Measurements from ENCODE around the gene ACP5.

The ACP5 gene

GRCh38 chr19:11549386-11549953, 28.0 kb downstream of the ACP5 start:
- no peaks in the 10 kb centered on the region for H3K9me3 Mint-ChIP-seq
- peaks cover 16% of the 10 kb centered on the region for H3K27me3 Mint-ChIP-seq
- peaks cover 12% of the 10 kb centered on the region for H3K36me3 Mint-ChIP-seq
- no peak for DNase-seq
- no peak overlapping the region for H3K27ac Mint-ChIP-seq
- no peak overlapping the region for H3K4me3 Mint-ChIP-seq
- peaks cover 8% of the 10 kb centered on the region for H3K4me1 Mint-ChIP-seq
- CTCF ChIA-PET, result interaction anchor here (1.2 kb wide), 1 partner anchor 13 kb away, joined by 3 read pairs; no protein-coding TSS in a partner anchor

GRCh38 chr19:11547929-11548700, 29.3 kb downstream of the ACP5 start:
- H3K4me3 Mint-ChIP-seq, result no peak overlapping the region
- peaks cover 19% of the 10 kb centered on the region for H3K27me3 Mint-ChIP-seq
- no peak overlapping the region for H3K27ac Mint-ChIP-seq
- DNase-seq, result no peak
- no peaks in the 10 kb centered on the region for H3K9me3 Mint-ChIP-seq
- H3K36me3 Mint-ChIP-seq, result peaks cover 6% of the 10 kb centered on the region
- H3K4me1 Mint-ChIP-seq, result no peaks in the 10 kb centered on the region
- CTCF ChIA-PET, result no interaction called here

GRCh38 chr19:11541238-11541637, 36.2 kb downstream of the ACP5 start:
- H3K36me3 Mint-ChIP-seq, result no peaks in the 10 kb centered on the region
- no peak overlapping the region for H3K4me3 Mint-ChIP-seq
- no peak for DNase-seq
- H3K4me1 Mint-ChIP-seq, result peaks cover 2% of the 10 kb centered on the region
- CTCF ChIA-PET, result no interaction called here
- no peaks in the 10 kb centered on the region for H3K9me3 Mint-ChIP-seq
- H3K27me3 Mint-ChIP-seq, result peaks cover 71% of the 10 kb centered on the region
- no peak overlapping the region for H3K27ac Mint-ChIP-seq

GRCh38 chr19:11540645-11541044, 36.8 kb downstream of the ACP5 start:
- H3K9me3 Mint-ChIP-seq, result no peaks in the 10 kb centered on the region
- H3K27ac Mint-ChIP-seq, result no peak overlapping the region
- H3K4me1 Mint-ChIP-seq, result peaks cover 4% of the 10 kb centered on the region
- DNase-seq, result no peak
- H3K36me3 Mint-ChIP-seq, result no peaks in the 10 kb centered on the region
- no peak overlapping the region for H3K4me3 Mint-ChIP-seq
- H3K27me3 Mint-ChIP-seq, result peaks cover 69% of the 10 kb centered on the region
- CTCF ChIA-PET, result no interaction called here

GRCh38 chr19:11539495-11540365, 37.7 kb downstream of the ACP5 start:
- Mint-ChIP-seq H3K9me3 (no peaks in the 10 kb centered on the region), H3K27me3 (peaks cover 64% of the 10 kb centered on the region), H3K27ac (no peak overlapping the region), H3K4me3 (no peak overlapping the region), H3K36me3 (no peaks in the 10 kb centered on the region), H3K4me1 (peaks cover 9% of the 10 kb centered on the region)
- no peak for DNase-seq
- CTCF ChIA-PET, result no interaction called here

- Mint-ChIP-seq H3K4me1 (peaks cover 11% of the 10 kb centered on the region), H3K4me3 (no peak within 1 kb of the TSS), H3K27ac (no peak within 1 kb of the TSS), H3K36me3 (no peaks in the 10 kb centered on the region), H3K27me3 (peaks cover 69% of the 10 kb centered on the region), H3K9me3 (no peaks in the 10 kb centered on the region)
- CTCF ChIA-PET, result no interaction called here
- DNase-seq, result no peak
These were observed 39.0 kb downstream of the ACP5 start, which contains the start of gene CNN1 for GRCh38 chr19:11538232-11539036. CNN1 (plus strand) TSS chr19:11538851; CDS start chr19:11538928, 77 bp downstream.

GRCh38 chr19:11535792-11536595, 41.5 kb downstream of the ACP5 start:
- Mint-ChIP-seq H3K4me1 (peaks cover 11% of the 10 kb centered on the region), H3K9me3 (no peaks in the 10 kb centered on the region), H3K4me3 (peak overlapping the region; percentile 29), H3K36me3 (no peaks in the 10 kb centered on the region), H3K27me3 (peaks cover 53% of the 10 kb centered on the region), H3K27ac (peak overlapping the region; percentile 45)
- peak; percentile 85 for DNase-seq
- CTCF ChIA-PET, result interaction anchor here (0.6 to 1.8 kb wide), 14 partner anchors 9 to 185 kb away, joined by 3 to 9 read pairs (median 3); no protein-coding TSS in a partner anchor

- peak overlapping the region; percentile 9 for H3K27ac Mint-ChIP-seq
These were observed 42.5 kb downstream of the ACP5 start for GRCh38 chr19:11534948-11535347.

GRCh38 chr19:11534538-11534937, 42.9 kb downstream of the ACP5 start:
- CTCF ChIA-PET, result no interaction called here
- peak overlapping the region; percentile 9 for H3K27ac Mint-ChIP-seq
- DNase-seq, result no peak
- H3K9me3 Mint-ChIP-seq, result no peaks in the 10 kb centered on the region
- no peak overlapping the region for H3K4me3 Mint-ChIP-seq
- H3K27me3 Mint-ChIP-seq, result peaks cover 39% of the 10 kb centered on the region
- H3K36me3 Mint-ChIP-seq, result no peaks in the 10 kb centered on the region
- peaks cover 16% of the 10 kb centered on the region for H3K4me1 Mint-ChIP-seq

More at GRCh38 chr19:11534948-11535347, 42.5 kb downstream of the ACP5 start:
- CTCF ChIA-PET, result no interaction called here
- H3K4me3 Mint-ChIP-seq, result no peak overlapping the region
- peaks cover 16% of the 10 kb centered on the region for H3K4me1 Mint-ChIP-seq
- no peaks in the 10 kb centered on the region for H3K36me3 Mint-ChIP-seq
- H3K9me3 Mint-ChIP-seq, result no peaks in the 10 kb centered on the region
- no peak for DNase-seq
- peaks cover 43% of the 10 kb centered on the region for H3K27me3 Mint-ChIP-seq

GRCh38 chr19:11530432-11530831, 47.0 kb downstream of the ACP5 start:
- CTCF ChIA-PET, result no interaction called here

GRCh38 chr19:11528551-11529341, 48.7 kb downstream of the ACP5 start, which contains the start of gene ECSIT:
ECSIT (minus strand) TSS chr19:11529134; CDS start chr19:11519170, 9,964 bp downstream.
- Mint-ChIP-seq H3K4me1 (peaks cover 19% of the 10 kb centered on the region), H3K36me3 (no peaks in the 10 kb centered on the region), H3K27ac (peak within 1 kb of the TSS; percentile 88), H3K4me3 (peak within 1 kb of the TSS; percentile 84), H3K9me3 (no peaks in the 10 kb centered on the region), H3K27me3 (peaks cover under 1% of the 10 kb centered on the region)
- peak; percentile 95 for DNase-seq
- CTCF ChIA-PET, result interaction anchor here (0.7 to 1.1 kb wide), 3 partner anchors 59 to 404 kb away, joined by 3 read pairs; no protein-coding TSS in a partner anchor

More at GRCh38 chr19:11530432-11530831, 47.0 kb downstream of the ACP5 start:
- Mint-ChIP-seq H3K4me3 (no peak overlapping the region), H3K27ac (no peak overlapping the region), H3K36me3 (no peaks in the 10 kb centered on the region), H3K9me3 (no peaks in the 10 kb centered on the region), H3K27me3 (peaks cover 14% of the 10 kb centered on the region), H3K4me1 (peaks cover 24% of the 10 kb centered on the region)
- DNase-seq, result peak; percentile 58

All from activated naive CD4-positive, alpha-beta T cell treated with anti-CD3 and anti-CD28 coated beads, Interleukin-2, amount 10 ng/mL, durations not matched to agents 7 days and 5 days (primary cell).